MCF 10A (cell line): ENCODE measurements around the gene CCDC57. TPM values are rescaled to one million over a fixed set of nuclear protein-coding genes. Genes with fewer than 3 reads are reported as not detected.

Experiments
- BruUV-seq: library from RNA; stranded (reverse); fragments of 400-500 nt; replicated peaks from 2 replicates; lab custom pipeline; 2021; lab: Mats Ljungman, UMichigan
- CTCF ChIA-PET: fragments of 300-600 bp; sonication (Branson Sonifier 250); formaldehyde crosslinking; extraction: SDS; loops from one replicate; lab custom pipeline; 2021; ENCODE audit warnings: antibody characterized with exemption, inconsistent platforms; lab: Yijun Ruan, JAX
- POLR2A ChIA-PET: fragments of 300-600, 350-650 bp; sonication (Branson Sonifier 250); formaldehyde crosslinking; extraction: SDS; loops from one replicate; lab custom pipeline; 2020; ENCODE audit warnings: antibody characterized with exemption, inconsistent platforms; lab: Yijun Ruan, JAX
- DNase-seq: peaks from one replicate; pipeline ENCODE4 v3.0.0-alpha.2; 2018; ENCODE audit not compliant: unreplicated experiment
- H3K27ac Mint-ChIP-seq: one replicate; pipeline ENCODE4 v1.8.0; 2022; ENCODE audit warnings: mild to moderate bottlenecking, low read depth, mixed read lengths; ENCODE audit not compliant: unreplicated experiment
- H3K27me3 Mint-ChIP-seq: one replicate; pipeline ENCODE4 v1.8.0; 2022; ENCODE audit warnings: mixed read lengths; ENCODE audit not compliant: insufficient read depth, unreplicated experiment
- H3K36me3 Mint-ChIP-seq: one replicate; pipeline ENCODE4 v1.8.0; 2022; ENCODE audit warnings: mild to moderate bottlenecking, moderate library complexity, mixed read lengths; ENCODE audit not compliant: insufficient read depth, unreplicated experiment
- H3K4me1 Mint-ChIP-seq: one replicate; pipeline ENCODE4 v1.8.0; 2022; ENCODE audit warnings: mixed read lengths; ENCODE audit not compliant: insufficient read depth, unreplicated experiment
- H3K4me3 Mint-ChIP-seq: one replicate; pipeline ENCODE4 v1.8.0; 2022; ENCODE audit warnings: mild to moderate bottlenecking, moderate library complexity, mixed read lengths; ENCODE audit not compliant: unreplicated experiment
- H3K9me3 Mint-ChIP-seq: one replicate; pipeline ENCODE4 v1.8.0; 2022; ENCODE audit warnings: mixed read lengths; ENCODE audit not compliant: unreplicated experiment
- CTCF ChIP-seq: fragments of 200-600 bp; IDR thresholded peaks from one replicate; pipeline ENCODE4 v1.8.0; 2022; ENCODE audit warnings: antibody characterized with exemption, mild to moderate bottlenecking; ENCODE audit not compliant: unreplicated experiment
- intact Hi-C: fragments of 100-400 bp; cut with micrococcal nuclease; formaldehyde crosslinking; loops from 2 replicates; pipeline ENCODE4 v1.14.1; 2022
- total RNA-seq: library from RNA; stranded (reverse); gene quantifications from 2 replicates; pipeline ENCODE4 v1.2.3, GENCODE V29; 2022

CCDC57 gene
- total RNA-seq, 1 experiment from 2014 or later: 86.8 TPM

- H3K4me1 Mint-ChIP-seq: no peaks in the 10 kb centered on the region
- POLR2A ChIA-PET: interaction anchor here (0.7 to 4.0 kb wide), 19 partner anchors 10 to 364 kb away, joined by 3 to 15 read pairs (median 4); partner anchors contain the start of genes CENPX, DCXR, FASN and GPS1
- TF ChIP-seq CTCF: no peak
- H3K27me3 Mint-ChIP-seq: no peaks in the 10 kb centered on the region
- DNase-seq: peak; percentile 45
- intact Hi-C loops: no loop called here
- peak within 1 kb of the TSS; percentile 83 for H3K27ac Mint-ChIP-seq
- H3K4me3 Mint-ChIP-seq: peak within 1 kb of the TSS; percentile 70
- BruUV-seq: TSS peak; percentile 88
- no peaks in the 10 kb centered on the region for H3K9me3 Mint-ChIP-seq
- CTCF ChIA-PET: interaction anchor here (1.0 to 1.4 kb wide), 2 partner anchors 30 to 106 kb away, joined by 3 to 4 read pairs; no protein-coding TSS in a partner anchor
- H3K36me3 Mint-ChIP-seq: peaks cover 7% of the 10 kb centered on the region
Measured at GRCh38 chr17:82065638-82066303, 146.9 kb downstream of the CCDC57 start, which contains the start of gene DUS1L. TSS of gene DUS1L (minus strand) at chr17:82065804. CDS start at chr17:82065059, 745 bp downstream.

GRCh38 chr17:82065193-82065637 is 147.4 kb downstream of the CCDC57 start:
- peaks cover 13% of the 10 kb centered on the region for H3K36me3 Mint-ChIP-seq
- DNase-seq: no peak
- BruUV-seq: no TSS peak
- H3K27ac Mint-ChIP-seq: peak overlapping the region; percentile 83
- no peaks in the 10 kb centered on the region for H3K27me3 Mint-ChIP-seq
- H3K4me1 Mint-ChIP-seq: no peaks in the 10 kb centered on the region
- intact Hi-C loops: no loop called here
- ChIA-PET CTCF (interaction anchor here (0.8 to 1.4 kb wide), 2 partner anchors 86 to 106 kb away, joined by 3 to 4 read pairs; no protein-coding TSS in a partner anchor), POLR2A (interaction anchor here (0.5 to 4.0 kb wide), 17 partner anchors 11 to 363 kb away, joined by 3 to 15 read pairs (median 4); partner anchors contain the start of genes CENPX, DCXR, FASN and GPS1)
- no peak for TF ChIP-seq CTCF
- no peaks in the 10 kb centered on the region for H3K9me3 Mint-ChIP-seq
- peak overlapping the region; percentile 70 for H3K4me3 Mint-ChIP-seq

- peak; percentile 29 for DNase-seq
- POLR2A ChIA-PET: interaction anchor here (0.5 to 4.0 kb wide), 14 partner anchors 10 to 121 kb away, joined by 3 to 15 read pairs (median 3); partner anchors contain the start of genes CENPX, DCXR, FASN and GPS1
- intact Hi-C loops: no loop called here
- H3K9me3 Mint-ChIP-seq: no peaks in the 10 kb centered on the region
- no peaks in the 10 kb centered on the region for H3K4me1 Mint-ChIP-seq
- CTCF ChIA-PET: interaction anchor here (0.6 to 0.8 kb wide), 3 partner anchors 15 to 87 kb away, joined by 3 to 4 read pairs (median 3); no protein-coding TSS in a partner anchor
- no peak for TF ChIP-seq CTCF
- H3K36me3 Mint-ChIP-seq: peaks cover 17% of the 10 kb centered on the region
- H3K4me3 Mint-ChIP-seq: peak overlapping the region; percentile 70
- H3K27me3 Mint-ChIP-seq: no peaks in the 10 kb centered on the region
- BruUV-seq: TSS peak; percentile 41
- H3K27ac Mint-ChIP-seq: peak overlapping the region; percentile 27
Measured at GRCh38 chr17:82064433-82065192, 148.0 kb downstream of the CCDC57 start.
